NCI-H128 (cell line): ENCODE data around the gene OCA2.
A peak's percentile ranks its signal among the peaks of the same experiment; 100 is the strongest.

Experiments
- DNase-seq: peaks from one replicate; lab custom pipeline; 2025; ENCODE audit not compliant: unreplicated experiment; lab: John Stamatoyannopoulos, UW

The OCA2 gene

DNA sequence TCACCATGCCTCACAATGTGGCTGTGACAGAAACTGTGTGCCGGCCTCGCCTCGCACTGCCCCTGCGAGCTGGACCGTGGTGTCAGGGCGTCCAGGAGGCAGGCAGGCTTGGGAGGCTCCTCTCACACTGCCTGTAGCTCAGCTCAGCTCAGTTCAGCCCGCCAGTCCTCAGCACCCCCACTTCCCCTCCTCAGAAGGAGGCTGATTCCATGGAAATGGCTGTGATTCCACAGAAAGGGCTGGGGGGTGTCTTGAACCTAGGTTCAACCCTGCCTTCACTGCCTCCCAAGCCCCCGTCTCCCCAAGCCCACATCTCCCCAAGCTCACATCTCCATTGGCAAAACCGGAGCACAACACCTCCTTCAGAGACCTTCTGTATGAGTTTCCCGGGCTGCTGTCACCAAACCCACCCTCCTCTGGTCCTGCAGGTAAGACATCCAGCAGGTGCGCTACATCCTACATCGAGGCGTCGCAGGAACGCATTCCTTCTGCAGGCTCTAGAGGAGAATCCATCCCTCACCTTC, 94.0 kb downstream of the OCA2 start:
- DNase-seq, result no peak

DNA sequence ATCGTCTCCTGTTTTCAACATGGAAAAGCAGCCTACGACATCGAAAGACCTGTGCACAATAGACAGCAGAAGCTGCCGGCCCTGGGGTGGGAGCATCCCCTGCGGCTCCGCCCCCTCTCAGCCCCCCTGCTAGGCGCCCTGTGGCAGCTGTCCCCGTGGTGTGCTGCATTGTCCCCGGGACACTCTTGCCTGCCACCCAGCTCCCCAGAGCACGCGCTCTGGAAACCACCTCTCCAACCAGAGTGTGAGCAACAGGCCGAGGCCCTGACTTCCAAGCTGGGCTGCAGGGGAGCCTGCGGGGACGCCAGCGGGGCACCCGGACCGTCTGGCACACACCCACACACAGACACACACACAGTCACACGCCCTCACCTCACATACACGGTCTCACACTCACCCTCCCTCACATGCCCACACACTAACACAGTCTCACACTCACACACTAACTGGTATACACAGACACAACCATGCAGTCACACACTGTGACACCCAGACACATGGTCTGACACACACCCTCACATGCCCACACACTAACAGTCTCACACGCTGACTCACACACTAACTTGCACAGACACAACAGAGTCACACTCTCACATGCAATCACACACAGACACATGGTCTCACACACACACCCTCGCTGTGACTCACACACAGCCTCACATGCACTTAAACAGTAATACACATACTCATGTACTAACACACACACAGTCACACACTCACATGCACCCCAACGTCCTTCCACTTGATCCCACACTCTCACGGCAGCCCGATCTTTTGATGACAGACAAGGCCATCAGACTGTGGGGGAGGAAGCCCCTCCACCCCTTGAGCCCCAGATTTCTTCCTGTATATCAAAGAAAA, 94.7 kb downstream of the OCA2 start:
- DNase-seq, result no peak

DNA sequence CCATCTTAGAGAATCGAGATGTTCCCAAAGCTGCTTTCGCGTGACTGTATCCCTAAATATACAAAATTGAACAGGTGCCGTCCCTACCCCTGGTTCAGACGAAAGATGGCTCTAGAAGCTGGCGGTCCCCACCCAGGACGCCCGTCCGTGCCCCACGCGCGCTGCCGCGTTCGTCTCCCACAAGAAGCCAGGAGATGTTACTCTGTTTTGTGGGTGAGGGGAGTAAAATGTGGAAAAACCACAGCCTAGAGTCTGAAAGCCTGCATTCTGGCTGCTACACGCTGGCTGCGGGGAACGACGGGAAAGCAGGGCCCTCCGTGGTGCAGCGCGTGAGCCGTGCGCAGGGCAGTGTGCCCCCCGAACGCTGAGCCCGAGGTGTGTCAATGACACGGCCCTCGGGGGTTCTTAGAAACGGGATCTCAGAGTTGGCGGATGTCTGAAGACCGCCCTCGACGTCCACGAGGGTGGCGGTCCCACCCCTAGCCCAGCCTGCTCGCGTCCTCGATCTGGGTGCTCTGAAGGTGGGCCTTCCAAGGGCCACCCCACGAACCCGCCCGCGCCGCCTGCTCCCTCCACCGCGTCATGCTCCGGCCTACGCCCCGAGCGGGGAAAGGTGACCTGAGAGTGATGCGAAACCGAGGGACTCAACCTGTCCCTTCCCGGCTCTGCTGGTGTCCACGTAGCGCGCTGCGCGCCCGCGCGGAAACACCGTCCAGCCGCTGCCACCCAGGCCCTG, 95.6 kb downstream of the OCA2 start:
- no peak for DNase-seq

DNA sequence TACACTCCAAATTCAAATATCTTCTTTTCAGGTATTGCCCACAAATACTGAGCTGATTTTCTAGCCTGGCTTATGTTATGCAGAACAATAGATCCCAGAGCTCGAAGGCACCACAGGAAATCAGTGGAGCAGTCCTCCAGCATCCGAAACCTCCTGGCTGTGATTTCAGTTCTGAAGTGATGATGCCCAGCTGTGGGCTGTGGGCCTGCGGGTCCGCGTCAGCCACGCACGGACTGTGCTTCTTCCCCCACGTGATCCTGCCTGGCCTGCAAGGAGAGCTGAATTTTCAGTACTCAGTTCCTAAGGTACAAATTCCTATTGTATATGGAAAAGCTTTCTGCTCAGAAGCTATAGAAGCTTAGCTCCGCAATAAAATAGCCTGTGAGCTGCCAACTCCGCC, 96.2 kb downstream of the OCA2 start:
- no peak for DNase-seq

DNA sequence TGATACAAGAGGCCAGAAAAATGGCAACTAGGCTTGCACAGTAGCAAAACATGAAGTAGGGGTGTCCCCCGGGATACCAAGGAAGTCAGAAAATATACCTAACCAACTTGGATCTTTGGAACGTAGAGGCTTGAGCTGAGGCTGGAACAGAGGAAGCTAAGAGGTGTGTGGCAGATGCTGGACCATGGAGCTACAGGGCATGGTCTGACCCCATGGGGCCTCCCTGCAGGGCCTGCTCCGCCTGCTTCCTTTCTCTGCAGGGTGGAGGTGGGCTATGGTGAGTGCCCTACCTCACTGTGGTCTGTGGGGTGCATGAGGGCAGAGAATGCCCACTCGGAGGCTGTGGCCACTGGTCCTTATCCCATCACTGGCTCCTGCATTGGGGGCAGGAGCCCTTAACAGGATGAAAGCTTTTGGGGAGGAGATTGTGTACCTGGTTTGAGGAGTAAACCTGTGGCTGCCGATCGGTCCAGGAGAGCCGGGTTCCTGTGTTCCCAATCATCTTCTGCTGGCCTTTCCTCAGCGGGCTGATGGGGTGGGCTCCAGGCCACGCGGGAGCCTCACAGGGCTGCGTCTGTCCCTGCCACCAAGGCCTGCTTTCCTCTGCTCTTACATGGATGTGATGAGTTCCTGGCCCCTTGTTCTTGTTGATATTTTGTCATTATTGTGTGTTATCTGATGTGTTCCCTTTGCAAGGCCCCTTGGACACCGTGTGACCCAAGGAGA, 96.8 kb downstream of the OCA2 start:
- DNase-seq, result no peak

DNA sequence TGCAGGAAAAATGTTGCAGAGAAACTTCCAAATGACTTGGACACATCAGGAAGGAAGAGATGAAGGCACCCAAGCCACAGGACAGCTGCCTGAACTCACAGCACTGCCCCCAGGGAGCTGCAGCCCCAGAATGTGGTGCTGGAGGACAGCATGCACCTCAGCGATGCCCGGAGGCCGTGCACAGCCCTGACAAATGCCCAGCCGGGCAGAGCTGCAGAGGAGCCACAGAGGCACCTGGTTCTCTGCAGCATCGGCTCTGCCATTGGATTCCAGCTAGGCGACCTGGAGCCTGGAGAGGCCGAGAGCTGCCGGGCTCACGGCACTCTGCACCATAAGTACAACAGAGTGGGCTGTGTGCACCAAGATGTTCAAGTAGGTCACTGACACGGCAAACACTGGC, 97.5 kb downstream of the OCA2 start:
- no peak for DNase-seq

DNA sequence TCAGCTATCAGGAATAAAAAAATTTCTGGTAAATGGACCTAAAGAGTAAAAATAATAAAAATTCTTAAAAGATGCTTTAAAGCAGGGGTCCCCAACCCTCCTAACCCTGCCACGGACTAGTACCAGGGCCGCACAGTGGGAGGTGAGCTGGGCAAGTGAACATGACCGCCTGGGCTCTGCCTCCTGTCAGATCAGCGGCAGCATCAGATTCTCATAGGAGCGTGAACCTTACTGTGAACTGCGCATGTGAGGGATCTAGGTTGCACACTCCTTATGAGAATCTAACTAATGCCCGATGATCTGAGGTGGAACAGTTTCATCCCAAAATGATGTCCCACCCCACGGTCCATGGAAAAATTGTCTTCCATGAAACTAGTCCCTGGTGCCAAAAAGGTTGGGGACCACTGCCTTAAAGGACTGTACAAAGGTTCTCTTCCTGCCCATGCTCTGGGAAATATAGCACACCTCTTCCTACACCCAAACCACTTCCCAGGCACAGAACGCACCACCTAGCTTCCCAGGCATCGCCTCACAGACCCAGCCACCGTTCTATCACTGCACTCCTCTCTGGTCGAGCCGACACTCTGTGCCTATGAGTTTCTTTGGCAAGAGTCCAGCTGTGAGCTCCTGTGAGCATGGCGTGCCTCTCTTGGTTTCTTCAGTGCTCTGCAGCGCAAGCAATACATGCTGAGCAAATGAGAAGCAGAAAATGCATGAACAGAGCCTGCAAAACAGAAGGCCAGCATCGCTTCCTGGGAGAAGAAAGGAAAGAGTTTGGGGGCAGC, 104.9 kb downstream of the OCA2 start:
- peak; percentile 6 for DNase-seq

DNA sequence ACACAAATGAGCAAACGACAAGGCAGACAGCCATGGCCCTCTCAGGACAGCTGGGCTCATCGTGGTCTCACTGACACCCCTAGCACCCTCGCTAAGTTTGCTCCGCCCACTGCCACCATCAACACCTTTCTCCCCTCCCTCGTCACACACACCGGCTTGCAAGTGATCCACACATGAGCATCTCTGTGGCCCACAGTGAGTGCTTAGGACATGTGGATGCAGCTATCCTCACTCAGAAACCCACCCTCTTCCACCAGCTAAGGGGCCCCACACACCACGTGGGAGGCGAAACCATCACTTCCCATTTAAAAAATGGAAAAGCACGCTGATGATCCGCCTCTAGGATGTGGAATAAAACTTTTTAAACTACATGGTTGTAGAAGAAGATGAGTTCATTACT, 105.6 kb downstream of the OCA2 start:
- DNase-seq, result no peak

DNA sequence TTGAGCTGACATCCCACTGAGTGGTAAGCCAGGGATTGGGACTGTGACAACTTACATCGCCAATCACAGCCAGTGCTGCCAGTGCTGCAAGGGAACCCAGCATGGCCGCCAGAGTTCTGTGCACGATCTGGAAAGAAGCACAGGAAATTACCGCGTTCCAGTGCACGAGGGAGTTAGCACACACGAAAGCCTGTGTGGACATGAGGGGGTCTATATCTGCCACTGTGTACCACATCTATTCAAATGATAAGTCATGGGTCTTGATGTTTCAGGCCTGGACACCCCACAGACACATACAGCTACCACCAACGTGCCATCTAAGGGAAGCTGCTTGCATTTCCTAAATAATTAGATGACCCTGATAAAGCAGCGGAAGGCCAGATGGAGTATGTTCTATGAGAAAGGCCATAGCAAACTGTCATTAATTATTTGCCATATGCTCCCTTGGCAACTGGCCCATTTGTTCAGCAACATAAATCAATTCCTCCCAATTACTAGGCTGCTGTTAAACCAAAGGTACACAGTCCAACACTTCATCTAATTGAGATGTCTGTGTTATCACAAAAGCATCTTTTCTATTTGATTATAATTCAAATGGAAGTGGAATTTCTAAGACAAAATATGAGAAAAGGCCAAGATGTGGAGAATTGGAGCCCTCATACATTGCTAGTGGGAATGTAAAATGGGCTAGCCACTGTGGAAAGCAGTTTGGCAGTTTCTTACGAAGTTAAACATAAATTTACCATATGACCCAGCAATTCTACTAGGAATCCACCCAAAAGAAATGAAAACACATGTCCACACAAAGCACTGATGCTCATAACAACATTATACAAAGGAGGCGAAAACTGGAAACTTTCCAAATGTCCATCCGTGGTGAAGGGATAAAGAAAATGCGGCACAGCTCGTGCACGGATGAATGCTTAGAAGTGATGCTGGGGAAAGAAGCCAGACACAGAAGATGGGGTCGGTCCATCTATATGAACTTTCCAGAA, 108.3 kb downstream of the OCA2 start:
- no peak for DNase-seq

DNA sequence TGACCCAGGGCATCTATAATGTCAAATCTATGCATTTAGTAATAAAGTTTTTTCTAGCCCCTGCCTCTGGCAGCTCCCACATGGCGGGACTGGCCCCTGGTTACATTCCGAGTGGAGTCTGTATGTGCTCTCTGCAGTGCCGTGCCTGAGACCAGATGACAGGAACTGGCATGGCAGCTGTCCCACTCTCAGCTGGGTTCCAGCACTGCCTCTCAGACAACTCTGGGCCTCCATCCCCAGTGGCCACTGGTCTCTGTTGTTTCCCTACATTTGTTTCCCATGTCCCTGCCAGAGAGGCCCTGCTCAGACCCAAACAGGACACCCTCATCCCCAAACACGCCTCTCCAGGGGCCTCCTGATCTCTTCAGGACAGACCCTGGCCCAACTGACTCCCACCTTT, 109.3 kb downstream of the OCA2 start:
- no peak for DNase-seq

DNA sequence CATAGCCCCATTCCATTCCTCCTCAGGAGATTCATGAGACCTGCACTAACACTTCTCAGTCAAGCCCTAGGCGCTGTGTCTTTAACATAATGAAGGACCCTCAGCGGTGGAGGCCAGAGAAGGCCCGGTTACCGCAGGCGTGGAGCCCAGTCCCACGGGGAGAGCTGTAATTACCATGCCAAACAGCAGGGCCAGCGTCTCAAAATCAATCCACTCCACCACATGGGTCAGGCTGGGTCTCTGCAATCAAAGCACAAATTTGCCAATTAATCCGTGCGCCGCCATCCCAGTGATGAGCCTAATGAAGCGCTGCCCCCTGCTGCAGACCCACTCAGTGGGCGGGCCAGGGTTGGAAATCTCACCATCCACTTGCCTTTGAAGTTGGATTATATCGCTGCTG, 109.7 kb downstream of the OCA2 start:
- no peak for DNase-seq

DNA sequence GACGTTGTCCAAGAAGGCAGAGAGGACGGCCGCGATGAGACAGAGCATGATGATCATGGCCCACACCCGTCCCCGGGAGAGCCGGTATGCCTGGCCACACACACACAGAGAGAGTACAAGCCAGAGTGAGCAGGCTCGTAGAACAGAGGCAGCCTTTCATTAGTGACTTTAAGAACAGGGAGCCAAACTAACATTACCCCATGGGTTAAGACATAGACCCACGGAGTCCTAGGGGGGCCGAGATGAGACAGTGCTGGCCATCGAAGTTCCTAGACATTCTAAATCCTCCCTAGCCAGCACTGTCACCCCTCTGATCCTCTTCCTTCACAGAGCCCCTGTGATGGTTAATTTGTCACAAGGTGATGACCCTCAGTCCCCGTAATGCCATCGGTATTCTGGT, 114.0 kb downstream of the OCA2 start:
- DNase-seq, result no peak

DNA sequence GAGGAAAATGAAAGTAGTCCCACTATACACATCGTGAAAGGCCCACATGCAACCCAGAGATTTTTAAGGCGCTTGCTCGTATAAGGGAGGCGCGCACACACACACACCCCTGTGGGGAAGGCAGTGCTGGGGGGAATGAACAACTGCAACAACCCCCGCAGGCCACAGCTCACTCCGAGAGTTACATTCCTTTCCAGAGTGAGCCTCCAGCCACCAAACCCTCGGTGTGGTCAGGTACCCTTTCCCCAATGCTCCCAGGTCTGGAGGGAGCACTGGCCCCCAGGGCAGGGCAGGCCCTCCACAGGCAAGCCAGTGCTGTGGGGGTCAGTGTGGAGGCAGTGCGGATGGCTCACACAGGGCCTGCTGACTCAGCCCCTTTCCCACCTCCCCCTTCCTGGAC, 115.6 kb downstream of the OCA2 start:
- no peak for DNase-seq

DNA sequence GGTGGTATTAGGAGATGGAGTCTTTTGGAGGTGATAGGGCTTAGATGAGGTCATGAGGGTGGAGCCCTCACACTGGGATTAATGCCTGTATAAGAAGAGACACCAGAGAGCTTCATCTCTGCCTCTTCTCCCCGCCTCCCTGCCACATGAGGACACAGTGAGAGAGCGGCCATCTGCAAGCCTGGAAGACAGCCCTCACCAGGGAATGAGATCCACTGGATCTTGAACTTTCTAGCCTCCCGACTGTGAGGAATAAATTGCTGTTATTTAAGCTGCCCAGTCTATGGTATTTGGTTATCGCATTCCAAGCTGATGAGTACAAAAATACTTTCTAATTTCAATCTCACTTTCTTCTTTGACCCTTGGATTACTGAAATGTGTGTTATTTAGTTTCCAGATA, 121.4 kb downstream of the OCA2 start:
- no peak for DNase-seq

DNA sequence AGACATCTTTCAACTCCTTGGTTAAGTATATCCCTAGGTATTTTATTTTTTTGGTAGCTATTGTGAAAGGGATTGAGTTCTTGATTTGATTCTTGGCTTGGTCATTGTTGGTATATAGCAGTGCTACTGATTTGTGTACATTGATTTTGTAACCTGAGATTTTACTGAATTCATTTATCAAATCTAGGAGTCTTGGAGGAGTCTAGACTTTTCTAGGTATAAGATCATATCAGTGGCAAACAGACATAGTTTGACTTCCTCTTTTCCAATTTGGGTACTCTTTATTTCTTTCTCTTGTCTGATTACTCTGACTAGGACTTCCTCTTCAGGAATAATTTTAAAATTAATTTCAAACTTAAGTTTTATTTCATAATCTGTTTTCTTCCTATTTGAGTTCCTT, 125.2 kb downstream of the OCA2 start:
- DNase-seq, result no peak

DNA sequence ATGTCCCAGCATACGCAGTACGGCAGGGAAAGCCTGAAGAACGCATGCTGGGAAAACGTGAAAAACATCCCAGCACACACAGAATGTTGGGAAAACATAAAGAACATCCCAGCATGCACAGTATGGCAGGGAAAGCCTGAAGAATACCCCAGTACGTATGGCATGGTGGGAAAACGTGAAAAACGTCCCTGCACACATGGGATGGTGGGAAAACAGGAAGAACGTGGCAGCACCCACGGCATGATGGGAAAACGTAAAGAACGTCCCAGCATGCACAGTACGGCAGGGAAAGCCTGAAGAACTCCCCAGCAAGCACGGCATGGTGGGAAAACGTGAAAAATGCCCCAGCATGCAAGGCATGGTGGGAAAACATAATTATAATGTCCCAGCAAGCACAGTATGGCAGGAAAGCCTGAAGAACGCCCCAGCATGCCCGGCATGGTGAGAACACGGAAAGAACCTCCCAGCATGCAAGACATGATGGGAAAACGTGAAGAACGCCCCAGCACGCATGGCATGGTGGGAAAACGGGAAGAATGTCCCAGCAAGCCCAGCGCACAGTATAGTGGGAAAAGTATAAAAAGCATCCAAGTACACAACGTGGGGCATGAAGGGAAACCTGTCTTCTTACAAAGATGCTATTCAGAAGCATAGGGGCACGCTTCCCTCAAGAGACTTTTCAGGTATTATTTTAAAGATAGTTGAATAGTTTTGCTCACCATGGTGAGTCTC, 128.3 kb downstream of the OCA2 start:
- no peak for DNase-seq

DNA sequence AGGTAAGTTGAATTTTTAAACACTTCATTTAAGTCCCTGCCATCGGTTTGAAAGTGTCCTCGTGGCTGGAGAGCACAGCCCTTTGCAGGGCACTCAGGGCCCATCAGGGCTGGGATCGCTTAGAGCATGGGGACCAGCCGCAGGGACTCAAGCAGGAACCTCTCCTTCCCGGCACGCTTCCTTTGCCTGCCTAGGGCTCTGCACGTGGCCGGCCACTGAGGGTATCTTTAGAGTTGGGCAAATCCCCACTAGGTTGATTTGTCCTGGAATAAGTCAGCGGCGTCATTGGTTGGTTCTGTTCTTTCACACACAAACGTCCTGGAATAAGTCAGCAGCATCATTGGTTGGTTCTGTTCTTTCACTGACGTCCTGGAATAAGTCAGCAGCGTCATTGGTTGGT, 131.6 kb downstream of the OCA2 start:
- no peak for DNase-seq

DNA sequence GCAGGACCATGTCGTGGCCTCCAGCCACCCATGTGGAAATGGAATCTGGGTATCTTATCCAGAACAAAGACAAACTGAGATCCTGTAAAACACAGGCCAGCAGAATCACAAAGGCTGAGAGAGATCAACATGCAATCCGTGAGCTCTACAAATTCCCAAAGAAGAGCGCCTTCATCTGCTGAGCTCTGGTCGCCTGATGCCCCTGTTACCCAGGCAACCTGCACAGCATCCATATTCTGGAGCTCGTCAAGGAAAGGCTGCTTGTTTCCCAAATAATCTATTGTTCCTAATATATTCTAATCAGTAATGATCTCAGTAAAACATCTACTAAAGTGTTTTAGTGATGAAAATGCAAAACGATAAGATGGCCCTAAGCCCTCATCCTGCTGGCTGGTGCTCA, 133.6 kb downstream of the OCA2 start:
- DNase-seq, result no peak

DNA sequence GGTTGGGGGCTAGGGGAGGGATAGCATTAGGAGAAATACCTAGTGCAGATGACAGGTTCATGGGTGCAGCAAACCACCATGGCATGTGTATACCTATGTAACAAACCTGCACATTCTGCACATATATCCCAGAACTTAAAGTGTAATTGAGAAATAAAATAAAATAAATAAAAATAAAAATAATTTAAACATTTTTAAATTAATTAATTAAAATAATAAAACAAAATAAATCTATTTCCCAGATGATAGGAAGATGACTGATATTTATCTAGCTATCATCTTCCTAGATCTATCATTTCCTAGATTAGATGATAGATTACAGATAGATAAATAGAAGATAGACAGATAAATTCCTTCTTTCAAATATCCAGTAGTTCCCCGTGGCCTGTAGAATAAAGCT, 137.3 kb downstream of the OCA2 start:
- no peak for DNase-seq
